ENCODE data around the gene BNC2.

DNA sequence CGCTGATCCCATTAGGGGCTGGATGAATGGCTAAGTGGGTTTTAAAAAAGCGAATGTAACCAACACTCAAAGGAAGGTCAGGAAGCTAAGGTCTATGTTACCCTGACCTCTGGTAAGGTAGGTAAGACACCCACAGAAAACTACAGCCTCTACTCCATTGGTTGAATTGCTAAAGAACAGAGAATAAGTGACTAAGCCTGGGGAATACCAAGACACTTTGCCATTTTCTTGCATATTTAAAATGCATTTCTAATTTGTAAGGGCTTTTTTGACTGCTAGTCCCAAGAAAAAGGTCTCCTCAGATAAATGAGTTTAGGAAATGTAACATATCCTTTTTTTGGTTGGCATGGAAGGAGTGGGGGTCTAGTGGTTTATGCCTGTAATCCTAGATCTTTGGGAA, 368.7 kb downstream of the BNC2 start:
- TF ChIP-seq, protein P1, sequence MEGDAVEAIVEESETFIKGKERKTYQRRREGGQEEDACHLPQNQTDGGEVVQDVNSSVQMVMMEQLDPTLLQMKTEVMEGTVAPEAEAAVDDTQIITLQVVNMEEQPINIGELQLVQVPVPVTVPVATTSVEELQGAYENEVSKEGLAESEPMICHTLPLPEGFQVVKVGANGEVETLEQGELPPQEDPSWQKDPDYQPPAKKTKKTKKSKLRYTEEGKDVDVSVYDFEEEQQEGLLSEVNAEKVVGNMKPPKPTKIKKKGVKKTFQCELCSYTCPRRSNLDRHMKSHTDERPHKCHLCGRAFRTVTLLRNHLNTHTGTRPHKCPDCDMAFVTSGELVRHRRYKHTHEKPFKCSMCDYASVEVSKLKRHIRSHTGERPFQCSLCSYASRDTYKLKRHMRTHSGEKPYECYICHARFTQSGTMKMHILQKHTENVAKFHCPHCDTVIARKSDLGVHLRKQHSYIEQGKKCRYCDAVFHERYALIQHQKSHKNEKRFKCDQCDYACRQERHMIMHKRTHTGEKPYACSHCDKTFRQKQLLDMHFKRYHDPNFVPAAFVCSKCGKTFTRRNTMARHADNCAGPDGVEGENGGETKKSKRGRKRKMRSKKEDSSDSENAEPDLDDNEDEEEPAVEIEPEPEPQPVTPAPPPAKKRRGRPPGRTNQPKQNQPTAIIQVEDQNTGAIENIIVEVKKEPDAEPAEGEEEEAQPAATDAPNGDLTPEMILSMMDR (IDR thresholded peaks at IDR 0.05): no peak
- no peak for TF ChIP-seq EZH2 (IDR thresholded peaks at IDR 0.05)
- no peak for TF ChIP-seq EZH2phosphoT487 (IDR thresholded peaks at IDR 0.05)
